HG03558 (cell line): Measurements from ENCODE around the gene SECTM1.
"Not testable (repeated sequence)": the region's sequence is repeated elsewhere in the genome, so short reads cannot be mapped to it uniquely, and the experiment has no call there.

Experiments
- ATAC-seq: cut with Tn5 transposase; IDR thresholded peaks from one replicate; pipeline ENCODE4 v1.9.1; 2021; ENCODE audit warnings: moderate number of reproducible peaks; ENCODE audit not compliant: unreplicated experiment; ENCODE audit errors: extremely low read depth

The SECTM1 gene

DNA sequence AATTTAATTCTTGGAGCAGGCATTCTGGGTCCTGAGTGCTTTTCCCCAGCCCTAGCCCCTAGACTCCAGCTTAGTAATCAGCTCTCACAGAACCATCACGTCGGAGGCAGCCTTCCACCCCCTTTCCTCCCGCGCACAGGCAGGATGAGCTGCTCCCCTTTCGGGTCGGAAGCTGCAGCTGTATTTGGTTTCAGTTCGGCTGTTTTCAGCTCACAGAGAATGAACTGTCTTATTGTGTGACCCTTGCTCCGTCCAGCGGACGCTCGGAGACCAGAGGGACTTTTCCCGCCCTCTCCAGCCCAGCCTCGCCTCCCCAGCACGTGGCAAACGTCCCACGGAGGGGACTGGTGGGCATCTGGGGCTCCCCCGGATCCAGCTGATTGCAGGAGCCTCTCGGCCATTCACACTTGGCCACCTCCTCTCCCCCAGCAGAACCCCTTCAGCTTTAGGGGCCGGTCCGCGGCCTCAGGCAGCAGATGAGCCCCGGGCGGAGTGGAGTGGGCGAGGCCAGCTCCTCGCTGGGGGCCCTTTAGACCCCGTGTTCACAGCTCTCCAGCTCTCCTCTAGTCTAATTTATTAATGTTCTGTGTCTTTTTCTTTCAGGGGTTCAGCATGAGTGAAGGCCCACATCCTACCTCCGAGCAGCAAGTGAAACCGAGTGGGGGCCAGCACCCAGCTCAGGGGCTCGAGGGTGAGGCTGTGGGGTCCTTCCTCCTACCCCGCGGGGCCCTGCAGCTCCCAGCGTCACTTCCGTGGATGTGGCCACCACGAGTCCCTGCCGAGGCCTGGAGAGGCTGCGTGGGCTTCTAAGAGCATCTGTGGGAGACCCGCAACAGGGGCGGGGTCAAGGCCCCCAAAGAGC lies 37.1 kb upstream of the SECTM1 start:
- ATAC-seq, result no peak

DNA sequence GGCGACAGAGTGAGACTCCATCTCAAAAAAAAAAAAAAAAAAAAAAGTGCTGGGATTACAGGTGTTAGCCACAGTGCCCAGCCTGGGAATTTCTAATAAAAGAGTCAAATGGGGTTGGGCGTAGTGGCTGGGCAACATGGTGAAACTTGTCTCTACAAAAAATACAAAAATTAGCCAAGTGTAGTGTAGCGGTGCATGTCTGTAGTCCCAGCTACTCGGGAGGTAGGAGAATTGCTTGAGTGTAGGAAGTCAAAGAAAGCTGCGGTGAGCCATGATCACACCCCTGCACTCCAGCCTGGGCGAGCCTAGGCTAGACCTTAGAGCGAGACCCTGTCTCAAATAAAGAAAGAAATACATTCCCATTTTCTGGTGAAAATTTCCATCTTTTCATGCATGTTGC lies 35.6 kb upstream of the SECTM1 start:
- no peak for ATAC-seq

DNA sequence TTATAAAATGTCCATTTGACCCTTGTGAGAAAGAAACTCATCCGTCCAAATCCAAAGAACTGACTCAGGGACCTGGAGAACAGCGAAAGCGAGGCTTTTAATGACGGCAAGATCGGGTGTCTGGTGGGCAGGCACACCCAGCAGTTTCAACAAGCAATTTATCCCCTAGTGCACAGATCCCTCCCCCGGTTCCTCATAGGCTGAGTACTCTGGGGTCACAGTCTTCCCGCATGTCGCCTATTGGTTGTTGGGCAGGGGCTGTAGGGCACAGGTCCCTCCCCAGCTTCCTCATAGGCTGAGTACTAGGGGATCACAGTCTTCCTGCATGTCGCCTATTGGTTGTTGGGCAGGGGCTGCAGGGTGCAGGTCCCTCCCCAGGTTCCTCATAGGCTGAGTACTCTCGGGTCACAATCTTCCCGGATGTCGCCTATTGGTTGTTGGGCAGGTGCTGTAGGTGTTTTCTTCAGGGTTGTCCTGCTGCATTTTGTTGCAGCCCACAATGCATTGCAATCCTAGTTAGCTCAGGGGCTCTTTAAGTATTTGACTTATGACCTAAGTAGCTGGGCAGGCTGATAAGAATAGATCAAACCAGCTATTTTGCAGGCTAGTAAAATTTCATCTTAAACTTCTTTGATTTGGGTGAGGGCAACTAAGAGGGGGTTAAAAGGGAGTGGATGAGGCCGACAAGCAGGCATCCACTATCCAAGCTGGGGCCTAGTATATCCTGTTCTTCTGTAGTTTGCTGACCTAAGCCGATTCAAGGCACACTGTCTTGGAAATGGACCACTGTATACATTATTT lies 34.4 kb upstream of the SECTM1 start:
- ATAC-seq, result no peak

DNA sequence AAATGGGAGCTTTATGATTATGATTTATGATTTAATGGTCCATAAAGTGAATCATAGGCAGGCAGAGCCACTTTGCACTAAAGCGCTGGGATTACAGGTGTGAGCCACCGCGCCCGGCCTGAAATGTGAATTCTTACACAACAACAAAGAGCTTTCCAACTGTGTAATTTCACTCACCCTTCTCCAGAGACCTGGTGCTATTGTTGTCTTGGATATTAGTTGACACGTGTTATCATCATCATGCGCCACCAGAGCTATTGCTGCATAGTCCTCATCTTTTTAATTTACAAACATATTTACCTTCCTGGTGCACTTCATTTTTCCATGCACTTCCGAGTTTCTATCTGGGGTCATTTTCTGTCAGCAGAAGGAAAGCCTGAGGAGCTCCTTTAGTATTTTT lies 33.2 kb upstream of the SECTM1 start:
- ATAC-seq, result no peak

GRCh38 chr17:82365606-82366295 lies 32.2 kb upstream of the SECTM1 start:
- ATAC-seq, result no peak

DNA sequence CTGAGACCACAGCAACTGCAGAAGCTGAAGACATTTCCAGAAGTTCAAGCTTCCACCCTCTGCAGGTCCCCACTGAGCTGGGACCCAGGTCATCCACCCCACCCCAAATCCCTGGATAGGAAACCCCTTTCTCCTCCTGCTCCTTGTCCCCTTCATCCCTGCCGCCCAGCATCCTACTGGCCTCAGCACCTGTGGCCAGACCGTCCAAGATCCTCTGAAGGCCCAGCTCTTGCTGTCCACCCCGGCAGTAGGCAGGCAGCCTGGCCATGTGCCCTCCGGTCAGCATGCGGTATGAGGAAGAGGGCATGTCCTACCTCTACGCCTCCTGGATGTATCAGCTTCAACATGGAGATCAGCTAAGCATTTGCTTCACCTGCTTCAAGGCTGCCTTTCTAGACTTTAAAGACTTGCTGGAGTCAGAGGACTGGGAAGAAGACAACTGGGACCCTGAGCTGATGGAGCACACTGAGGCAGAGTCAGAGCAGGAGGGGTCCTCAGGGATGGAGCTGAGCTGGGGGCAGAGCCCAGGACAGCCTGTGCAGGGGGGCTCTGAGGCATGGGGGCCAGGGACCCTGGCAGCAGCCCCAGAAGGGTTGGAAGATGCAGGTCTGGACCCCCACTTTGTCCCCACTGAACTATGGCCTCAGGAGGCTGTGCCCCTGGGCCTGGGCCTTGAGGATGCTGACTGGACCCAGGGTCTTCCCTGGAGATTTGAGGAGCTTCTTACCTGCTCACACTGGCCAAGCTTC lies 28.5 kb upstream of the SECTM1 start:
- ATAC-seq, result no peak

- ATAC-seq, result not testable (repeated sequence)
Observed at GRCh38 chr17:82359451-82360074, 26.0 kb upstream of the SECTM1 start.

- ATAC-seq, result no peak
Observed at GRCh38 chr17:82358465-82359350, 25.1 kb upstream of the SECTM1 start, which contains the start of gene TEX19. TSS of gene TEX19 (plus strand) at chr17:82359247. CDS start at chr17:82362151, 2,904 bp downstream.

- ATAC-seq, result no peak
Observed at GRCh38 chr17:82357394-82357793, 23.8 kb upstream of the SECTM1 start.

GRCh38 chr17:82356845-82357355 lies 23.3 kb upstream of the SECTM1 start:
- no peak for ATAC-seq

- no peak for ATAC-seq
Observed at GRCh38 chr17:82355770-82356427, 22.3 kb upstream of the SECTM1 start.

DNA sequence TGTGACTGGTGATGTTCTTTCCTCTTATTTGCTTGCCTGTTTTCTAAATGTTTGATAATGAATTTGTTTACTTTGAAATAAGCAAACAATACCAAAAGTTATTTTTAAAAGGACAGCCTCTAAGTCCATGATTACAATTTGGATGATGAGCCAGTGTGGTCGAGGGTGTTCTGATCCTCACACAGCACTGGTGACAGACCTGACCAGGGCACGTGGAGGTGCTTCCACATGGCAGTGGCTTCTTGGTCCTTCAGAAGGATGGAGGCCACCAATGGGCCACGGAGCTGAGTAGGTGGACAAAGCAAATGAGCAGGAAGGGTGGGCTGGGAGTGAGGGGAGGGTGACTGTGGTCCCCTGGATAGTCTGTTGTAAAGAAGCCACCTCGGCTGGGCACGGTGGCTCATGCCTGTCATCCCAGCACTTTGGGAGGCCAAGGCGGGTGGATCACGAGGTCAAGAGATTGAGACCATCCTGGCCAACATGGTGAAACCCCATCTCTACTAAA lies 21.3 kb upstream of the SECTM1 start:
- no peak for ATAC-seq

DNA sequence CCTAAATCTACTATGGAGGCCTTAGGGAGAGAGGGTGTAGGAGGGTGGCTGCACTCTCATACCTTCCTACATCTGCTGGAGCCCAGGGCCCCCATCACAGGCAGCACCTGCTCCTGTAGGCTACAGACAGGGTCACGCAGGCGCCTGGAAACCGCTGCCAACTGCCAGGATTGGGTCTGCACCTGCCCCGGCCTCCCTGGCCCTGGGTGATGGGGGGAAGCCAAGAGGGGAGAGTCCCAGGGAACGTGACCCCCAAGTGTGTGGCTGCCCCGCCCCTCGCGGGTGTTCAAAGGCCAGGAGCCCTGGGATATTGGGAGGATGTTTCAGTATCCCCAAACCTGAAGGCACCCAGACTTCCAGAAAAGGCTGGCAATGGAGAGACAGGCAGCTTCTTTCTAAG lies 19.9 kb upstream of the SECTM1 start:
- ATAC-seq, result no peak

GRCh38 chr17:82351713-82352488 lies 18.3 kb upstream of the SECTM1 start:
- ATAC-seq, result no peak

- ATAC-seq, result no peak
Observed at GRCh38 chr17:82351254-82351712, 17.7 kb upstream of the SECTM1 start.

DNA sequence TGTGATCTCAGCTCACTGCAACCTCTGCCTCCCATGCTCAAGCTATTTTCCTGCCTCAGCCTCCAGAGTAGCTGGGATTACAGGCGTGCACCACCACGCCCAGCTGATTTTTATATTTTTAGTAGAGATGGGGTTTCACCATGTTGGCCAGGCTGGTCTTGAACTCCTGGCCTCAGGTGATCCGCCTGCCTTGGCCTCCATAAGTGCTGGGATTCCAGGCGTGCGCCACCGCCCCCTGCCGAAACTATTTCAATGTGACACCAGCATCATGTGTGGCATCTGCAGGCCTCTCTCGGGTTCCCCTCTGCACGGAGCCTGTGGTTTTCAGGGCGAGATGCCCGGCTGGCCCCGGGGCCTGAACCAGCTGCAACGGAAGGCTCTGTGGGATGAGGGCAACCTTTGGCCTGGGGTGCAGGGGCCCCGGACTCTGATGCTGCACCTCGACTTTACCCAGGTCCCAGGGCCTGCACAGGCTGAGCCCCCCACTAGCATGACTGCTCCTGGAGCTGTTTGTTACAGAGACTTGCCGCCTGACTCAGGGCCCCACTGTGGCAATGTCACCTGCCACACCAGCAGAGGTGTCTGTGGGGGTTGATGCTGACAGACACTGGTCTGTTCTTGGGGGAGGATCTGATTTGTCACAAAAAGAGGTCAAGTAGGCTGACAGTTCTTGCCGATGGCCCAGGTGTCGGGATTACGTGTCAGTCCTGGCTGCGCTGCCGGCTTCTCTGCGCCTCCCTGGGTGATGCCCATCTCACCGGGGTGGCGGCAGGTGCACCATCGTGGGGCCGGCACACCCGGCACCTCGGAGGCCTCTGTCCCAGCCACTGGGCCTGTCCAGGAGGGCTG lies 16.8 kb upstream of the SECTM1 start:
- ATAC-seq, result no peak
